GM12878 (cell line): ENCODE data around the gene REN. TPM values are rescaled to one million over a fixed set of nuclear protein-coding genes. Genes with fewer than 3 reads are reported as not detected.

Source experiments
- ATAC-seq: fragments of 200-7000 bp; cut with Tn5 transposase; 3 replicates; pipeline ENCODE4 v1.9.1; 2020; ENCODE audit warnings: mild to moderate bottlenecking, moderate library complexity
- BruUV-seq: library from RNA; stranded (reverse); fragments of 400-500 nt; replicated peaks from 2 replicates; lab custom pipeline; 2021; lab: Mats Ljungman, UMichigan
- CTCF ChIA-PET: fragments of 300-600 bp; sonication (Branson Sonifier 250); formaldehyde crosslinking; extraction: SDS; loops from one replicate; lab custom pipeline; 2021; ENCODE audit warnings: inconsistent platforms; lab: Yijun Ruan, JAX
- POLR2A ChIA-PET: fragments of 350-600 bp; formaldehyde crosslinking; extraction: SDS; loops from one replicate; lab custom pipeline; 2021; ENCODE audit warnings: inconsistent platforms; lab: Charles Lee
- RAD21 ChIA-PET: fragments of 300-600 bp; sonication (Branson Sonifier 250); formaldehyde crosslinking; loops from one replicate; lab custom pipeline; 2023; ENCODE audit warnings: antibody characterized with exemption; ENCODE audit not compliant: unreplicated experiment; lab: Charles Lee
- SMC1A ChIA-PET: fragments of 300-600 bp; sonication (Branson Sonifier 250); formaldehyde crosslinking; loops from one replicate; lab custom pipeline; 2023; ENCODE audit not compliant: unreplicated experiment, uncharacterized antibody; lab: Charles Lee
- DNase-seq: peaks from one replicate; pipeline ENCODE4 v3.0.0-alpha.2; 2011; ENCODE audit warnings: low read depth, low spot score
- FAIRE-seq: peaks from 3 replicates; lab custom pipeline; 2011; peaks lifted over from hg19 to GRCh38; lab: Jason Lieb, UNC
- H2AFZ ChIP-seq: 2 replicates; pipeline ENCODE4 v1.6.0; 2011; ENCODE audit warnings: low read depth, low read length, control low read depth; ENCODE audit not compliant: control insufficient read depth
- H3K27ac ChIP-seq: 2 replicates; pipeline ENCODE4 v1.5.1; 2011; ENCODE audit warnings: control low read depth; ENCODE audit not compliant: control insufficient read depth, insufficient read depth
- H3K27me3 ChIP-seq, 2 experiments: replicated peaks in 1 of 2; 2 replicates each; pipeline versions ENCODE4 v1.6.0 to v1.6.1; 2011; ENCODE audit warnings: low read length in 1 of 2; ENCODE audit not compliant: control insufficient read depth in 2 of 2, insufficient read depth in 2 of 2
- H3K36me3 ChIP-seq, 2 experiments: 2 replicates each; pipeline ENCODE4 v1.5.1; 2011; ENCODE audit warnings: low read length in 1 of 2; ENCODE audit not compliant: control insufficient read depth in 2 of 2, insufficient read depth in 2 of 2
- H3K4me1 ChIP-seq: 2 replicates; pipeline ENCODE4 v1.6.1; 2011; ENCODE audit warnings: mild to moderate bottlenecking, low read length, moderate library complexity, mixed read lengths; ENCODE audit not compliant: control insufficient read depth, insufficient read depth
- H3K4me2 ChIP-seq: 2 replicates; pipeline ENCODE4 v1.6.0; 2011; ENCODE audit warnings: control low read depth; ENCODE audit not compliant: control insufficient read depth, insufficient read depth
- H3K4me3 ChIP-seq: fragments of 200-600 bp; sonication (generic); 2 replicates; pipeline ENCODE4 v1.5.1; 2016
- H3K79me2 ChIP-seq: 2 replicates; pipeline ENCODE4 v1.6.0; 2011; ENCODE audit warnings: low read length; ENCODE audit not compliant: control insufficient read depth, insufficient read depth
- H3K9ac ChIP-seq: 2 replicates; pipeline ENCODE4 v1.8.0; 2011; ENCODE audit warnings: low read length, control low read depth, mixed read lengths; ENCODE audit not compliant: control insufficient read depth, insufficient read depth
- H3K9me3 ChIP-seq: replicated peaks from 3 replicates; pipeline ENCODE4 v1.5.1; 2011; ENCODE audit warnings: mild to moderate bottlenecking, low read length; ENCODE audit not compliant: control insufficient read depth, insufficient read depth
- H4K20me1 ChIP-seq: 2 replicates; pipeline ENCODE4 v1.6.0; 2011; ENCODE audit not compliant: control insufficient read depth, insufficient read depth
- CHD4 ChIP-seq: fragments of 200-600 bp; sonication (generic); IDR thresholded peaks from 2 replicates; pipeline ENCODE4 v1.6.1; 2016; ENCODE audit warnings: mild to moderate bottlenecking
- CUX1 ChIP-seq: IDR thresholded peaks from 2 replicates; pipeline ENCODE4 v1.6.1; 2012; ENCODE audit warnings: improper control_type of control experiment, low read depth, low read length; ENCODE audit not compliant: insufficient replicate concordance
- E4F1 ChIP-seq: fragments of 450-650 bp; IDR thresholded peaks from 2 replicates; pipeline ENCODE4 v1.6.1; 2018; ENCODE audit warnings: borderline replicate concordance, mild to moderate bottlenecking; ENCODE audit not compliant: partially characterized antibody
- ESRRA ChIP-seq: IDR thresholded peaks from 2 replicates; pipeline ENCODE4 v1.6.1; 2012; ENCODE audit warnings: mild to moderate bottlenecking, low read length, improper control_type of control experiment
- HDAC2 ChIP-seq: fragments of 200-600 bp; sonication (generic); IDR thresholded peaks from 2 replicates; pipeline ENCODE4 v1.6.1; 2017
- MEF2B ChIP-seq: fragments of 450-650 bp; IDR thresholded peaks from 2 replicates; pipeline ENCODE4 v1.6.1; 2018; ENCODE audit warnings: mild to moderate bottlenecking, moderate library complexity; ENCODE audit not compliant: partially characterized antibody, poor library complexity, severe bottlenecking
- NFYA ChIP-seq: IDR thresholded peaks from 2 replicates; pipeline ENCODE4 v1.6.1; 2011; ENCODE audit warnings: low read depth, mild to moderate bottlenecking, low read length, improper control_type of control experiment, borderline replicate concordance
- PAX5 ChIP-seq: IDR thresholded peaks from 2 replicates; pipeline ENCODE4 v1.6.1; 2011; ENCODE audit warnings: low read depth, low read length, borderline replicate concordance
- RFX5 ChIP-seq: IDR thresholded peaks from 2 replicates; pipeline ENCODE4 v1.6.1; 2011; ENCODE audit warnings: low read depth, low read length, improper control_type of control experiment
- SMAD1 ChIP-seq: fragments of 450-650 bp; IDR thresholded peaks from 2 replicates; pipeline ENCODE4 v1.6.1; 2018; ENCODE audit warnings: mild to moderate bottlenecking, low read depth; ENCODE audit not compliant: partially characterized antibody
- SP1 ChIP-seq: IDR thresholded peaks from one replicate; pipeline ENCODE4 v1.6.1; 2011; ENCODE audit warnings: low read depth, low read length
- STAT1 ChIP-seq: fragments of 450-650 bp; conservative IDR thresholded peaks from 2 replicates; pipeline ENCODE4 v1.6.1; 2014; ENCODE audit warnings: antibody characterized with exemption, mild to moderate bottlenecking
- SUPT20H ChIP-seq: IDR thresholded peaks from 2 replicates; pipeline ENCODE4 v1.6.1; 2011; ENCODE audit warnings: low read depth, mild to moderate bottlenecking, low read length, moderate library complexity, borderline replicate concordance; ENCODE audit not compliant: control insufficient read depth
- WGBS: methylation state at CpG from one replicate; pipeline ENCODE4 v1.1.6; 2016; ENCODE audit warnings: low lambda C conversion rate; ENCODE audit not compliant: insufficient replicate concordance, insufficient coverage; ENCODE audit errors: missing lambda C conversion rate; 5-methylcytosine and 5-hydroxymethylcytosine counted together
- in situ Hi-C: fragments of 300-500 bp; cut with MboI; formaldehyde crosslinking; loops from 9 replicates; pipeline ENCODE4 v1.14.3; 2018; ENCODE audit warnings: mixed read lengths
- intact Hi-C: fragments of 100-400 bp; cut with micrococcal nuclease; formaldehyde crosslinking; loops from one replicate; pipeline ENCODE4 v1.14.2; 2022; ENCODE audit not compliant: unreplicated experiment
- polyA plus RNA-seq, 11 experiments: library from polyadenylated mRNA; depleted of rRNA in 4 of 11; unstranded in 6 of 11; stranded (reverse) in 5 of 11; fragments of >200 nt; fragmentation: Nextera tagmentation in 4 of 11; fragmentation: Illumina TruSeq in 1 of 11; extraction: Ambion mirVana in 4 of 11; extraction: Trizol in 1 of 11; gene quantifications; 1 replicate in 1 of 11; 2 replicates in 10 of 11; pipeline versions ENCODE4 v1.2.1 to v1.2.3, GENCODE V29; 2011 to 2016; ENCODE audit warnings: inconsistent platforms in 2 of 11, missing spikeins in 2 of 11, low read depth in 1 of 11
- total RNA-seq, 4 experiments: library from RNA; depleted of rRNA in 3 of 4; stranded (reverse); fragments of >200 nt in 3 of 4; fragmentation: Illumina TruSeq in 1 of 4; extraction: Trizol in 1 of 4; gene quantifications; 2 replicates each; pipeline versions ENCODE4 v1.2.1 to v1.2.3, GENCODE V29; 2013 to 2021

The REN gene
- total and polyA plus RNA-seq, 10 of the 15 experiments (the other 5 are each of a cell fraction or from before 2014, with no cell fraction given) = not detected

GRCh38 chr1:204192589-204193352 lies 26.6 kb upstream of the REN start:
- no peak overlapping the region for H3K9ac ChIP-seq
- in situ Hi-C loops = no loop called here
- H3K27me3 ChIP-seq = peaks cover 3 to 14% of the 10 kb centered on the region in 2 experiments; a peak in 3 of 4 replicates
- ATAC-seq = no peak
- no peak overlapping the region for H3K27ac ChIP-seq
- RAD21 ChIA-PET = no interaction called here
- CTCF ChIA-PET = interaction anchor here (0.7 to 1.1 kb wide), 6 partner anchors 8 to 30 kb away, joined by 3 read pairs; no protein-coding TSS in a partner anchor
- WGBS = 0% methylated on average over 3 of the region's 3 CpGs
- BruUV-seq = no TSS peak
- no peak overlapping the region for H3K4me2 ChIP-seq
- H3K9me3 ChIP-seq = no peaks in the 10 kb centered on the region
- no peak for TF ChIP-seq HDAC2
- no peak for TF ChIP-seq SUPT20H
- no peak for TF ChIP-seq STAT1
- no peak for TF ChIP-seq RFX5
- TF ChIP-seq ESRRA = no peak
- TF ChIP-seq PAX5 = no peak
- no peak for TF ChIP-seq CHD4
- TF ChIP-seq SMAD1 = no peak
- no peak for TF ChIP-seq MEF2B
- TF ChIP-seq E4F1 = no peak
- TF ChIP-seq NFYA = no peak
- TF ChIP-seq CUX1 = no peak
- no peak for TF ChIP-seq SP1
- no peak for FAIRE-seq
- no peaks in the 10 kb centered on the region for H4K20me1 ChIP-seq
- H3K79me2 ChIP-seq = no peaks in the 10 kb centered on the region
- no peak for DNase-seq
- no peaks in the 10 kb centered on the region for H3K36me3 ChIP-seq
- no peaks in the 10 kb centered on the region for H3K4me1 ChIP-seq
- SMC1A ChIA-PET = interaction anchor here (0.9 kb wide), 1 partner anchor 13 kb away, joined by 3 read pairs; no protein-coding TSS in a partner anchor
- POLR2A ChIA-PET = interaction anchor here (0.7 kb wide), 2 partner anchors 49 to 481 kb away, joined by 3 to 4 read pairs; no protein-coding TSS in a partner anchor
- intact Hi-C loops = no loop called here
- no peak overlapping the region for H2AFZ ChIP-seq
- H3K4me3 ChIP-seq = no peak overlapping the region
